A673 (cell line): Measurements from ENCODE around the gene PAXX. TPM values are rescaled to one million over a fixed set of nuclear protein-coding genes. Genes with fewer than 3 reads are reported as not detected.

Source experiments
- BruUV-seq: library from RNA; stranded (reverse); fragments of 400-500 nt; replicated peaks from 2 replicates; lab custom pipeline; 2021; lab: Mats Ljungman, UMichigan
- CTCF ChIA-PET: fragments of 300-600 bp; sonication (Branson Sonifier 250); formaldehyde crosslinking; loops from one replicate; lab custom pipeline; 2022; ENCODE audit warnings: antibody characterized with exemption; lab: Charles Lee
- POLR2A ChIA-PET: fragments of 300-600 bp; sonication (Branson Sonifier 250); formaldehyde crosslinking; loops from one replicate; lab custom pipeline; 2022; ENCODE audit warnings: antibody characterized with exemption; ENCODE audit not compliant: low non-redundant PET; lab: Charles Lee
- DNase-seq: peaks from one replicate; pipeline ENCODE4 v3.0.0-alpha.2; 2015; ENCODE audit warnings: low spot score
- H3K27ac ChIP-seq: fragments of 200-600 bp; sonication (generic); 2 replicates; pipeline ENCODE4 v1.5.1; 2016; ENCODE audit warnings: mixed run types, low read depth, mild to moderate bottlenecking, mixed read lengths, antibody characterized with exemption, low read length; ENCODE audit not compliant: poor library complexity, severe bottlenecking
- H3K27me3 ChIP-seq: fragments of 200-600 bp; sonication (generic); replicated peaks from 2 replicates; pipeline ENCODE4 v1.6.1; 2017; ENCODE audit warnings: mixed run types, low read depth, mild to moderate bottlenecking, mixed read lengths, antibody characterized with exemption, low read length; ENCODE audit not compliant: insufficient read depth, poor library complexity
- H3K36me3 ChIP-seq: fragments of 200-600 bp; sonication (generic); 2 replicates; pipeline ENCODE4 v1.6.1; 2016; ENCODE audit warnings: mixed run types, mild to moderate bottlenecking, mixed read lengths, antibody characterized with exemption, low read length; ENCODE audit not compliant: insufficient read depth, poor library complexity, severe bottlenecking
- H3K4me1 ChIP-seq: fragments of 200-600 bp; sonication (generic); 2 replicates; pipeline ENCODE4 v1.6.1; 2017; ENCODE audit warnings: mixed run types, mild to moderate bottlenecking, mixed read lengths, antibody characterized with exemption, low read length; ENCODE audit not compliant: insufficient read depth, poor library complexity, severe bottlenecking
- H3K4me3 ChIP-seq: fragments of 200-600 bp; sonication (generic); 2 replicates; pipeline ENCODE4 v1.5.1; 2016; ENCODE audit warnings: low read depth, mixed run types, mild to moderate bottlenecking, mixed read lengths, low read length; ENCODE audit not compliant: poor library complexity, severe bottlenecking
- H3K9me3 ChIP-seq: fragments of 200-600 bp; sonication (generic); 2 replicates; pipeline ENCODE4 v1.6.1; 2016; ENCODE audit warnings: mixed run types, low read depth, mild to moderate bottlenecking, mixed read lengths, antibody characterized with exemption, low read length; ENCODE audit not compliant: poor library complexity, severe bottlenecking
- CTCF ChIP-seq: fragments of 300-800, 200-600 bp; sonication (generic); conservative IDR thresholded peaks from 2 replicates; pipeline ENCODE4 v1.5.1; 2017; ENCODE audit warnings: low read depth, mild to moderate bottlenecking, antibody characterized with exemption, low read length, moderate library complexity, mixed read lengths
- EZH2 ChIP-seq: fragments of 200-600 bp; sonication (generic); IDR thresholded peaks from 2 replicates; pipeline ENCODE4 v1.6.1; 2017; ENCODE audit warnings: borderline replicate concordance, low read depth, mild to moderate bottlenecking, mixed read lengths, antibody characterized with exemption, low read length; ENCODE audit not compliant: poor library complexity, severe bottlenecking
- intact Hi-C: fragments of 100-400 bp; cut with micrococcal nuclease; formaldehyde crosslinking; loops from one replicate; pipeline ENCODE4 v1.10.0; 2022; ENCODE audit not compliant: unreplicated experiment
- total RNA-seq: library from RNA; stranded (reverse); gene quantifications from 2 replicates; pipeline ENCODE4 v1.2.3, GENCODE V29; 2021

Gene PAXX
- total RNA-seq, 1 experiment from 2014 or later, result 91.5 TPM

- Histone ChIP-seq H3K4me1 (no peaks in the 10 kb centered on the region), H3K9me3 (no peaks in the 10 kb centered on the region), H3K27ac (no peak overlapping the region), H3K36me3 (no peaks in the 10 kb centered on the region), H3K27me3 (no peaks in the 10 kb centered on the region), H3K4me3 (no peak overlapping the region)
- DNase-seq, result no peak
- TF ChIP-seq EZH2 (no peak), CTCF (no peak)
- ChIA-PET POLR2A (no interaction called here), CTCF (no interaction called here)
- intact Hi-C loops, result no loop called here
- BruUV-seq, result no TSS peak
Measured at GRCh38 chr9:136957461-136957860, 34.8 kb upstream of the PAXX start.

- no peaks in the 10 kb centered on the region for H3K36me3 ChIP-seq
- TF ChIP-seq EZH2, result no peak
- TF ChIP-seq CTCF, result no peak
- BruUV-seq, result no TSS peak
- ChIA-PET CTCF (no interaction called here), POLR2A (no interaction called here)
- no peaks in the 10 kb centered on the region for H3K4me1 ChIP-seq
- no peak overlapping the region for H3K27ac ChIP-seq
- no peak overlapping the region for H3K4me3 ChIP-seq
- intact Hi-C loops, result no loop called here
- H3K27me3 ChIP-seq, result no peaks in the 10 kb centered on the region
- H3K9me3 ChIP-seq, result no peaks in the 10 kb centered on the region
- no peak for DNase-seq
Measured at GRCh38 chr9:136957901-136958300, 34.3 kb upstream of the PAXX start.

- CTCF ChIA-PET, result no interaction called here
Measured at GRCh38 chr9:136958473-136958872, 33.7 kb upstream of the PAXX start.

More at GRCh38 chr9:136958473-136958872, 33.7 kb upstream of the PAXX start:
- BruUV-seq, result no TSS peak
- Histone ChIP-seq H3K27me3 (no peaks in the 10 kb centered on the region), H3K36me3 (no peaks in the 10 kb centered on the region), H3K4me1 (no peaks in the 10 kb centered on the region), H3K4me3 (no peak overlapping the region), H3K27ac (no peak overlapping the region), H3K9me3 (no peaks in the 10 kb centered on the region)
- no peak for DNase-seq
- TF ChIP-seq CTCF (no peak), EZH2 (no peak)
- POLR2A ChIA-PET, result no interaction called here
- intact Hi-C loops, result no loop called here
